ENCODE results near the gene C1orf21.

The C1orf21 gene

GRCh38 chr1:184630679-184631060, 243.8 kb downstream of the C1orf21 start:
- no peak for DNase-seq (ENCODE audit: low spot score)

GRCh38 chr1:184632415-184633175, 245.8 kb downstream of the C1orf21 start:
- no peak for DNase-seq (ENCODE audit: low spot score)

GRCh38 chr1:184633785-184634184, 247.0 kb downstream of the C1orf21 start:
- no peak for DNase-seq (ENCODE audit: low spot score)

- no peak for DNase-seq (ENCODE audit: low spot score)
These were observed 247.5 kb downstream of the C1orf21 start for GRCh38 chr1:184634296-184634695.

GRCh38 chr1:184635347-184635979, 248.6 kb downstream of the C1orf21 start:
- no peak for DNase-seq (ENCODE audit: low spot score)

GRCh38 chr1:184635980-184636431, 249.2 kb downstream of the C1orf21 start:
- DNase-seq (ENCODE audit: low spot score) = no peak

- DNase-seq (ENCODE audit: low spot score) = no peak
These were observed 250.9 kb downstream of the C1orf21 start for GRCh38 chr1:184637664-184638240.

GRCh38 chr1:184639205-184639604, 252.4 kb downstream of the C1orf21 start:
- no peak for DNase-seq (ENCODE audit: low spot score)

- no peak for DNase-seq (ENCODE audit: low spot score)
These were observed 253.7 kb downstream of the C1orf21 start for GRCh38 chr1:184640505-184640904.

GRCh38 chr1:184641894-184642293, 255.1 kb downstream of the C1orf21 start:
- DNase-seq (ENCODE audit: low spot score) = no peak

GRCh38 chr1:184643661-184644060, 256.8 kb downstream of the C1orf21 start:
- DNase-seq (ENCODE audit: low spot score) = no peak

GRCh38 chr1:184644771-184645170, 257.9 kb downstream of the C1orf21 start:
- no peak for DNase-seq (ENCODE audit: low spot score)

GRCh38 chr1:184646178-184646701, 259.4 kb downstream of the C1orf21 start:
- no peak for DNase-seq (ENCODE audit: low spot score)

GRCh38 chr1:184646824-184647223, 260.0 kb downstream of the C1orf21 start:
- DNase-seq (ENCODE audit: low spot score) = no peak

GRCh38 chr1:184647471-184647870, 260.6 kb downstream of the C1orf21 start:
- no peak for DNase-seq (ENCODE audit: low spot score)

- DNase-seq (ENCODE audit: low spot score) = no peak
These were observed 261.5 kb downstream of the C1orf21 start for GRCh38 chr1:184648160-184648855.

GRCh38 chr1:184648856-184649201, 262.0 kb downstream of the C1orf21 start:
- DNase-seq (ENCODE audit: low spot score) = no peak

- DNase-seq (ENCODE audit: low spot score) = peak; percentile 81
These were observed 262.6 kb downstream of the C1orf21 start for GRCh38 chr1:184649451-184649888.

- no peak for DNase-seq (ENCODE audit: low spot score)
These were observed 263.5 kb downstream of the C1orf21 start for GRCh38 chr1:184650177-184650866.

GRCh38 chr1:184655185-184655584, 268.4 kb downstream of the C1orf21 start:
- no peak for DNase-seq (ENCODE audit: low spot score)

- DNase-seq (ENCODE audit: low spot score) = no peak
These were observed 269.4 kb downstream of the C1orf21 start for GRCh38 chr1:184656221-184656620.

- DNase-seq (ENCODE audit: low spot score) = no peak
These were observed 271.2 kb downstream of the C1orf21 start for GRCh38 chr1:184658055-184658454.
